Uterus (tissue), 4 donors: Measurements from ENCODE around the gene HEATR5A. TPM values are rescaled to one million over a fixed set of nuclear protein-coding genes. Genes with fewer than 3 reads are reported as not detected.

ENCODE experiments used
- DNase-seq, 2 donors: peaks; one replicate each; pipeline ENCODE4 v3.0.0-alpha.2; 2019 to 2020
- H3K27ac ChIP-seq, 2 donors: fragments of 200-600 bp; sonication (generic); 1 replicate in 1 of 2; 2 replicates in 1 of 2; pipeline ENCODE4 v1.5.1; 2016 to 2018
- H3K27me3 ChIP-seq, 2 donors: fragments of 200-600 bp; sonication (generic); one replicate each; pipeline ENCODE4 v1.5.1; 2018 to 2019; ENCODE audit warnings: control low read depth in 1 of 2
- H3K36me3 ChIP-seq, 2 donors: fragments of 200-600 bp; sonication (generic); one replicate each; pipeline ENCODE4 v1.5.1; 2019; ENCODE audit warnings: control low read depth in 1 of 2
- H3K4me1 ChIP-seq, 2 donors: fragments of 200-600 bp; sonication (generic); one replicate each; pipeline ENCODE4 v1.5.1; 2018 to 2019; ENCODE audit warnings: control low read depth in 1 of 2
- H3K4me3 ChIP-seq, 2 donors: fragments of 200-600 bp; sonication (generic); 1 replicate in 1 of 2; 2 replicates in 1 of 2; pipeline ENCODE4 v1.5.1; 2018 to 2019; ENCODE audit warnings: mild to moderate bottlenecking in 1 of 2
- H3K9me3 ChIP-seq, 2 donors: fragments of 200-600 bp; sonication (generic); one replicate each; pipeline ENCODE4 v1.5.1; 2019; ENCODE audit warnings: control low read depth in 1 of 2
- POLR2A ChIP-seq, 2 donors: fragments of 450-650 bp; IDR thresholded peaks; one replicate each; pipeline ENCODE4 v1.6.1; 2016; ENCODE audit warnings: antibody characterized with exemption in 2 of 2, mild to moderate bottlenecking in 1 of 2, moderate library complexity in 1 of 2
- intact Hi-C: fragments of 100-400 bp; cut with DNase I; formaldehyde crosslinking; loops from one replicate; pipeline ENCODE4 v1.15.1; 2023; ENCODE audit warnings: low total_unique reads
- total RNA-seq, 4 donors: library from RNA; depleted of rRNA in 3 of 4; stranded (reverse); fragments of >200 nt in 3 of 4; gene quantifications; one replicate each; pipeline versions ENCODE4 v1.1.0 to v1.2.4, GENCODE V29; 2014 to 2023
- TF ChIP-seq, protein P1 (sequence below), 4 experiments: fragments of 200-600 bp in 2 of 4; fragments of 450-650 bp in 2 of 4; sonication (generic) in 2 of 4; IDR thresholded peaks; one replicate each; pipeline ENCODE4 v1.5.1; 2016 to 2019; ENCODE audit warnings: antibody characterized with exemption in 4 of 4, mild to moderate bottlenecking in 2 of 4, moderate library complexity in 1 of 4
- donor health status: DM: yes; HTN: yes; CAD: no.

The HEATR5A gene
- total RNA-seq, 4 donors from 2014 or later, result 14.6 to 56.8 (median 38.8) TPM

DNA sequence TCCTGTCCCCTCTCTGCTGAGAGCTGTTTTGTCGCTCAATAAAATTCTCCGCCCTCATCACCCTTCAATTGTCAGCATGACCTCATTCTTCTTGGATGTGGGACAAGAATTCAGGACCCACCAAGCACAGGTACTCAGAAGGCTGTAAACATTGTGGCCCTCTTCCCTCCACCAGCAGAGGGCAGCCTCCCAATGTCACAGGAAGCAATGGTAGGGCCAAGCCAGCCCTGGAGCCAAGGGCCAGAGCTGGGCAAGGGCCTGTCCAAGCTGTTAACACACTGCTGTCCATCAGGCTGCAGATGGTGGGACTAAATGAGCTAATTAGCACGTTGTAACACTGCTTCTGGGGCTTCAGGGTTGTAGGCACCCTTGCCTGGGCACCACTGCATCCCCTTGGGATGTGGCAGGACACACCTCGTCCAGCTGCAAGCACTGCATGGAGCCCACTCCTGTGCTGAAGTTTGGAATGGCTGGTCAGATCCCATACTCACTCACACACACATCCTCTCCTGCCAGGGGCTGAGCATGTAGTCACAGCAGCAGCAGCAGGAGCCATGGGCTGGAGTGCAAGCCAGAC, 150.1 kb downstream of the HEATR5A start:
- Histone ChIP-seq H3K4me1 (no peaks in the 10 kb centered on the region), H3K9me3 (no peaks in the 10 kb centered on the region), H3K27me3 (no peaks in the 10 kb centered on the region), H3K36me3 (no peaks in the 10 kb centered on the region), H3K4me3 (no peak overlapping the region), H3K27ac (no peak overlapping the region)
- DNase-seq, result no peak
- intact Hi-C loops, result no loop called here
- TF ChIP-seq, protein P1, sequence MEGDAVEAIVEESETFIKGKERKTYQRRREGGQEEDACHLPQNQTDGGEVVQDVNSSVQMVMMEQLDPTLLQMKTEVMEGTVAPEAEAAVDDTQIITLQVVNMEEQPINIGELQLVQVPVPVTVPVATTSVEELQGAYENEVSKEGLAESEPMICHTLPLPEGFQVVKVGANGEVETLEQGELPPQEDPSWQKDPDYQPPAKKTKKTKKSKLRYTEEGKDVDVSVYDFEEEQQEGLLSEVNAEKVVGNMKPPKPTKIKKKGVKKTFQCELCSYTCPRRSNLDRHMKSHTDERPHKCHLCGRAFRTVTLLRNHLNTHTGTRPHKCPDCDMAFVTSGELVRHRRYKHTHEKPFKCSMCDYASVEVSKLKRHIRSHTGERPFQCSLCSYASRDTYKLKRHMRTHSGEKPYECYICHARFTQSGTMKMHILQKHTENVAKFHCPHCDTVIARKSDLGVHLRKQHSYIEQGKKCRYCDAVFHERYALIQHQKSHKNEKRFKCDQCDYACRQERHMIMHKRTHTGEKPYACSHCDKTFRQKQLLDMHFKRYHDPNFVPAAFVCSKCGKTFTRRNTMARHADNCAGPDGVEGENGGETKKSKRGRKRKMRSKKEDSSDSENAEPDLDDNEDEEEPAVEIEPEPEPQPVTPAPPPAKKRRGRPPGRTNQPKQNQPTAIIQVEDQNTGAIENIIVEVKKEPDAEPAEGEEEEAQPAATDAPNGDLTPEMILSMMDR (IDR thresholded peaks at IDR 0.05), result no peak
- TF ChIP-seq POLR2A (IDR thresholded peaks at IDR 0.05), result no peak

DNA sequence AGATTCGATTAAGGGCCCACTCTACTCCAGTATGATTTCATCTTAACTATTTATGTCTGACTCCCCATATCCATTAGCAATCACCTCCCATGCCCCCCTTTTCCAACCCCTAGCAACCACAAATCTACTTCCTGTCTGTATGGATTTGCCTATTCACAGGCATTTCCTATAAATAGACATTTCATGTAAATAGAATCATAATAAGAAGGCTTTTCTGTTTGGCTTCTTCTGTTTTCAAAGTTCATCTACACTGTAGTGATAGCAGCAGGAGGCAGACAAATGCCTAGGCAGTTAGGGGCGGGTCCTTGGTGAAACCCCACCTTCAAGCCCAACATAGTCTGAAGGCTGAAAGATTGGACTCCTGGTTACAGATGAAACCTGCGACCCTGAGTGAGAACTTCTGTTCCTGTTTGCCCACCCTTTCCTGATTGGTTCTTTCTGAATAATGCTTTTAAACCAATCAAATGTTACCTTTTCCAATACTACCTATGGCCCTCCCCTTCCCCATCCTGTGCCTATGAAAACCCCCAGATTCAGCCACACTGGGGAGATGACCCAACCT, 150.6 kb downstream of the HEATR5A start:
- DNase-seq, result no peak
- Histone ChIP-seq H3K4me1 (no peaks in the 10 kb centered on the region), H3K36me3 (no peaks in the 10 kb centered on the region), H3K9me3 (no peaks in the 10 kb centered on the region), H3K27me3 (no peaks in the 10 kb centered on the region), H3K27ac (no peak overlapping the region), H3K4me3 (no peak overlapping the region)
- intact Hi-C loops, result no loop called here
- TF ChIP-seq, protein P1 (IDR thresholded peaks at IDR 0.05), result no peak
- no peak for TF ChIP-seq POLR2A (IDR thresholded peaks at IDR 0.05)

DNA sequence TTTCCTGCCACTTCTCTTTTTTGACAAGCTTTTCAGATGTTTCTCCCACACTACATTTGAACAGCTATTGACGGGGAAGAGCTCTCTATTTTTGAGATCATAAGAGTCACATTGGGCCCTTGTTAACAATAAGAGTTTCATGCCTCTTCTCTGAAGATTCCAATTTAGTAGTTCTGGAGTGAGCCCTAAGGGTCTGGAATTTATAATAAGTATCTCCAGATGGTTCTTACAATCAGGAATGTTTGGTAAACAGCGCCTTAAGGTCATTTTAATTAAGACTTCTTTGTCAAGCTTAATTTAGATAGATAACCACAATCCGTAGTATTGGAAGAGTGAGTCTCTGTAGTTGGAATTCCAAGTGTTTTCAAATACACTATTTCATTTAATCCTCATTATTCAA, 152.1 kb downstream of the HEATR5A start:
- TF ChIP-seq, protein P1 (IDR thresholded peaks at IDR 0.05), result no peak
- TF ChIP-seq POLR2A (IDR thresholded peaks at IDR 0.05), result no peak
- H3K4me1 ChIP-seq, result no peaks in the 10 kb centered on the region
- intact Hi-C loops, result no loop called here

DNA sequence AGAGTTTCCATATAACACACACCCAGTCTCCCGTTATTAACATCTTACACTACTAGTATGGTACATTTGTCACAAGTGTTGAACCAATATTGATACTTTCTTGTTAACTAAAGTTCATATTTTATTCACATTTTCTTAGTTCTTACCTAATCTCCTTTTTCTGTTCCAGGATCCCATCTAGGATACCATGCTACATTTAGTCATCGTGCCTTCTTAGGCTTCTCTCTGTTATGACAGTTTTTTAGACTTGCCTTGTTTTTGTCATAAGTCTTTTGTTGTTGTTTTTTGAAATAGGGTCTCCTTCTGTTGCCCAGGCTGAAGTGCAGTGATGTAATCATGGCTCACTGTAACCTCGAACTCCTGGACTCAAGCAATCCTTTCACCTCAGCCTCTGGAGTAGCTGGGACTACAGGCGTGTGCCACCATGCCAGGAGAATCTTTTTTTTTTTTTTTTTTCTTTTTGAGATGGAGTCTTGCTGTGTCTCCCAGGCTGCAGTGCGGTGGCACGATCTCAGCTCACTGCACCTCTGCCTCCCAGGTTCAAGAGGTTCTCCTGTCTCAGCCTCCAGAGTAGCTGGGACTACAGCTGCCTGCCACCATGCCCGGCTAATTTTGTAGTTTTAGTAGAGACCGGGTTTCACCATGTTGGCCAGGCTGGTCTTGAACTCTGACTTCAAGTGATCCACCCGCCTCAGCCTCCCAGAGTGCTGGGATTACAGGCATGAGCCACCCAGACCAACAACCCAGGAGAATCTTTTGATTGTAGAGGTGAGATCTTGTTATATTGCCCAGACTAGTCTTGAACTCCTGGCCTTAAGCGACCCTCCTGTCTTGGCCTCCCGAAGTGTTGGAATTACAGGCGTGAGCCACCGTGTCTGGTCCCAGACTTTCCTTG, 153.7 kb downstream of the HEATR5A start:
- DNase-seq, result no peak
- intact Hi-C loops, result no loop called here
- no peaks in the 10 kb centered on the region for H3K4me1 ChIP-seq

More for the DNA sequence above, 152.1 kb downstream of the HEATR5A start:
- no peak for DNase-seq
- no peaks in the 10 kb centered on the region for H3K36me3 ChIP-seq
- no peaks in the 10 kb centered on the region for H3K9me3 ChIP-seq
- no peaks in the 10 kb centered on the region for H3K27me3 ChIP-seq
- H3K4me3 ChIP-seq, result no peak overlapping the region
- H3K27ac ChIP-seq, result no peak overlapping the region

More for the DNA sequence above, 153.7 kb downstream of the HEATR5A start:
- Histone ChIP-seq H3K4me3 (no peak overlapping the region), H3K36me3 (no peaks in the 10 kb centered on the region), H3K9me3 (no peaks in the 10 kb centered on the region), H3K27ac (no peak overlapping the region), H3K27me3 (no peaks in the 10 kb centered on the region)
- TF ChIP-seq, protein P1 (IDR thresholded peaks at IDR 0.05), result no peak
- no peak for TF ChIP-seq POLR2A (IDR thresholded peaks at IDR 0.05)
